GM12891 (cell line): ENCODE results near the gene ZMYND15.

Experiments used
- PAX5 ChIP-seq: IDR thresholded peaks from 2 replicates; pipeline ENCODE4 v1.6.1; 2011; ENCODE audit warnings: low read length, moderate library complexity, mild to moderate bottlenecking; ENCODE audit not compliant: insufficient read depth, severe bottlenecking
- POLR2A ChIP-seq: IDR thresholded peaks from 2 replicates; pipeline ENCODE4 v1.6.1; 2011; ENCODE audit warnings: low read depth, low read length, control low read depth
- POLR2AphosphoS5 ChIP-seq: IDR thresholded peaks from 2 replicates; pipeline ENCODE4 v1.6.1; 2011; ENCODE audit warnings: low read depth, low read length, control low read depth
- SPI1 ChIP-seq: IDR thresholded peaks from 2 replicates; pipeline ENCODE4 v1.6.1; 2011; ENCODE audit warnings: low read depth, low read length, control low read depth

- TF ChIP-seq POLR2A (no peak), PAX5 (no peak), SPI1 (no peak), POLR2AphosphoS5 (no peak)
Measured at GRCh38 chr17:4740025-4740351, 355 bp downstream of the ZMYND15 start.
